ENCODE data around the gene LRRC72.
"Not testable (repeated sequence)": the region's sequence is repeated elsewhere in the genome, so short reads cannot be mapped to it uniquely, and the experiment has no call there.

LRRC72 gene

DNA sequence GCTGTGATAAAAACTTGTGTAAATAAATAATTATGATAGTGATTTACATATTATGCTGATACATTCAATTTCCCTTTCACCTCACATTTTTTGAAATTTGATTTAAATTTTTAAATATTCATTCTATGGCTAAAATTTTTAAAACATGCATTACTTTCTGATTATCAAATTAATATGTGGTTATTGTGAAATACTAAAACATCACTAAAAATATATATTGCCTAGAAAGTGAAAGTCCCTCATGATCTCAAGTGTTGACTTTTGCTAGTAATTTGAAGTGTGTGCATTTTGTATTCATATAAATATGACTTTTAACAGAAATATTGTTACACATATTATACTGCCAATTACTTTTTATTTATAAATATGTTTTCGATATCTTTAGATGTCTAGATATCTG, 3.1 kb downstream of the LRRC72 start:
- no peak for DNase-seq

- no peak for DNase-seq
Observed at GRCh38 chr7:16531707-16532106, 5.1 kb downstream of the LRRC72 start.

- peak; percentile 18 for DNase-seq
Observed at GRCh38 chr7:16532272-16532671, 5.6 kb downstream of the LRRC72 start.

DNA sequence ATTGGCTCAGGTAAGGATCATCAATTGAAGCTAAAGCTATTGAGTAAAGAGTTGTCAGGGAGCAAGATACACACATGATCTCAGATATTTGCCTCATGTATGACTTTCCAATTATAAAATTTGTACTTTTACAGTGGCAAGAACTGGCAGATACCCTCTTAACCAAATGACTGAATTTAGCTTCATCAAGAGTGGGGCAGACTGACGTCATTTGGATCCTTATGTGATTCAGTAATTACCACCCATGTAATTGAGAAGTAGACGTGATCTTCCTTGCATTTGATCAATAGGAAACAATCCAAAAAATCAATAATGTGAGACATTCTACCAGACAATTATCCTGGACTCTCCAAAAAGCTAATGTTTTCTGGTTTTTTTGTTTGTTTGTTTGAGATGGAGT, 8.9 kb downstream of the LRRC72 start:
- DNase-seq: no peak

GRCh38 chr7:16540559-16540958, 13.9 kb downstream of the LRRC72 start:
- DNase-seq: not testable (repeated sequence)

DNA sequence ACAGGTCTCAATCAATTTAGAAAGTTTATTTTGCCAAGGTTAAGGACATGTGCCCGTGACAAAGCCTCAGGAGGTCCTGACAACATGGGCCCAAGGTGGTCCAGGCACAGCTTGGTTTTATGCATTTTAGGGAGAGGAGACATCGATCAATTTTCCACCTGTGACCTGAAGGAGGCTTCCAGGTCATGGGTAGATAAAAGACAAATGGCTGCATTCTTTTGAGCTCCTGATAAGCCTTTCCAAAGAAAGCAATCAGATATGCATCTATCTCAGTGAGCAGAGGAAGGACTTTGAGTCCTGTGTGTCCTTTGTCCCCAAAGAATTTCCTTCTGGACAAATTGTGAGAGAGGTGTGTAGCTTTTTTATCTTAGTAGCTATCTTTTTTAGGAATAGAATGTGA, 15.8 kb downstream of the LRRC72 start:
- no peak for DNase-seq

- DNase-seq: no peak
Observed at GRCh38 chr7:16543456-16543855, 16.8 kb downstream of the LRRC72 start.

DNA sequence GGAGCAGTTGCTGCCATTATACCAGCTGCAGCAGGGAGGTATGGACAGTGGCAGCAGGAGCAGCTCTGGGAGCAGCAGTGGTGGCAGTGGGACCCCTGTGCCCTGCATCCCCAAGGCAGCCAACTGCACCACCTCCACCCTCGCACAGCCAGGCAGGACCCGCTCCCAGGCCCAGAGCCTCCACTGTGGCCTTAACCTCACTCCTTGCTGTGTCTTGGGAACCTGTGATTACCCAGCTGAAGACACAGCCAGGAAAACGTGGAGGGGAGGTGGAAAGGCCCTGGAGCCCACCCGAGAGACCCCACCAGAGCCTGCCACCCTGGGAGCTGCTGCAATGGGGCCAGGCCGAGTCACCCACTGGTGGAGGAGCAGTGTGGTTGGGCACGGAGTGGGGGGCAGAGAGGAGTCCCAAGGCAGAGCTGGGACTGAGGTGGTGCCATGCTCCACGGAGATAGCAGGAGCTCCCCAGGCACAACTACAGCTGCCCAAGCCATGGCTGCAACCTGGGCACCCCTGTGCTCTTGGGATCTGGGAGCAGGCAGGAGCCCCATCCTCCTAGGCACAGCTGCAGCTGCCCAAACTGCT, 20.4 kb downstream of the LRRC72 start:
- no peak for DNase-seq

- no peak for DNase-seq
Observed at GRCh38 chr7:16548428-16548827, 21.8 kb downstream of the LRRC72 start.

- no peak for DNase-seq
Observed at GRCh38 chr7:16550671-16551070, 24.0 kb downstream of the LRRC72 start.

GRCh38 chr7:16554518-16555236, 28.1 kb downstream of the LRRC72 start:
- no peak for DNase-seq

- no peak for DNase-seq
Observed at GRCh38 chr7:16556359-16556758, 29.7 kb downstream of the LRRC72 start.

DNA sequence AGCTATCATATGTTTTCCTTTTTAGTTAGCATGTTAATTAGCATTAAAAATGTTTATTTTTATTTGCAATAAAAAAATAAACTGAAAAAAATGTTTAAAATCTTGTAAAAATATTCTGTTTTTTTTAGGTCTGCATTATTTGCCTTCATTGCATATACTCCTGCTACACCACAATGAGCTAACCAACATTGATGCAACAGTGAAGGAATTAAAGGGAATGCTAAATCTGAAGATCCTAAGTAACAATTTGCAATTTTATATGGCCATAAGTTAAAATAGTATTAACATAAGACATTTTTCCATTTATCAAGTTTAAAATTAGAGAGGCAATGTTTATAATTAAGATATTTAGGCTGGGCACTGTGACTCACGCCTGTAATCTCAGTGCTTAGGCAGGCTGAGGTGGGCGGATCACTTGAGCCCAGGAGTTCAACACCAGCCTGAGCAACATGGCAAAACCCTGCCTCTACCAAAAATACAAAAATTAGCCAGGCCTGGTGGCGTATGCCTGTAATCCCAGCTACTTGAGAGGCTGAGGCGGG, 32.2 kb downstream of the LRRC72 start:
- DNase-seq: no peak

DNA sequence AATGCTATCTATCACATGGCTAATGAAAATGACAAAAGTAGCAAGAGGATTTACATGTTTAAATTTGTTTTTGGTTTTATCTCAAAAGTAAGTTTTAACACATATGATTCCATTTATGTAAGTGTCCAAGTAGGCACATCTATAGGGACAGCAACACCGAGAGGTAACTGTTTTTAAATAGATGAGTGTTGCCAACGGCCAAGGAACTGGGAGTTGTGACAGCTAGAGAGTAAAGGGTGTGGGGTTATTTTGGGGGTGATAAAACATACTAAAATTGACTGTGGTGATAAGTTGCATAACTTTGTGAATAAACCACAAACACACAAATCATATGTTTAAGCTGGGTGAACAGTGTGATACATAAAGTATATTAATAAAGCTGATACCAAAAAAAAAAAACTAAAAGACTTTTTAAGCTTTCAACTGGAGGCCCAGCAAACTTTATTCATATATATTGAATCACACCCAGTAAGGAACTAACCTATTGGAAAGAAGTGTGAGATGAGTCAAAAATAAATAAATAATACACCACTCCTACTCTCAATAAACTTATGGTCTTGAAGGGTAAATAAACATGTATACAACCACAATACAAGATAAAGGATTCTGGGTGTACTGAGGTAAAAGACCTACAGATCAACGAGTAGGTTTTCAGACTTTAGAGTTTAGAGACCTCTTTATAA, 33.0 kb downstream of the LRRC72 start:
- DNase-seq: no peak

GRCh38 chr7:16561943-16562342, 35.3 kb downstream of the LRRC72 start:
- no peak for DNase-seq

DNA sequence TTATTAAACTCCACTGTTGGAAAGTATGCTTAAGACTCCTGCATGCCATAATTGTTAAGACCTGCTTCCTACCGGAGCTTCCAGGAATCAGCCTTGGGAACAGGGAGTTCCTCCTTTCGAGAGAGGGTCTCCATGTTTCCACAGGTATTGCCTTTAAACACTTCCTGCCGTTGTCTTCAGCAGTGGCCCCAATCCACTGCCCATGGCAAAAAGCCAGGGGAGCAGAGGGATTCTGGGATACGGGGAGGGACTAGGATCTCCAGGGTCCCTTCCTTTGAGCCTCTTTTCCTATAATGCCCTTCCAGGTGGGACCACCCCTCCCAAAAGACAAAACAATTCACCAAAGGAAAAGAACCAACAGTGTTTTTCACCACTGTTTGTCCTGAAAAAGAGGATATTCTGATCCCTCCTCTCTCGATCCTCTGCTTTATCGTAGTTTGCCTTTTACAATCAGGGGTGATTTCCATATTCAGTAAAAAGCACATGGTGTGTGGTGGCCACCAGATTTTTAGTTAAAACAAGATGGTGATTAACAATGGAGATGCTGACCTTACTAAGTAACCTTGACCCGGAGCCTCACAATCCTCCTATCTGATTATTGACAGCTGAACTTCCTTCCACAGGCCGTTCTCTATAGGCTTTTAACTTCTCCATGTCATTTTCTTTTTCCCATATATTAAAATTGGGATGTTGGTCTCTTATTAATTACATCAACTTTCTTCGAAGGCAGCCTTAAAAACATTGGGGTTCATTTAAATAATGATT, 36.0 kb downstream of the LRRC72 start:
- peak; percentile 12 for DNase-seq

GRCh38 chr7:16563281-16564022, 36.8 kb downstream of the LRRC72 start:
- DNase-seq: no peak

DNA sequence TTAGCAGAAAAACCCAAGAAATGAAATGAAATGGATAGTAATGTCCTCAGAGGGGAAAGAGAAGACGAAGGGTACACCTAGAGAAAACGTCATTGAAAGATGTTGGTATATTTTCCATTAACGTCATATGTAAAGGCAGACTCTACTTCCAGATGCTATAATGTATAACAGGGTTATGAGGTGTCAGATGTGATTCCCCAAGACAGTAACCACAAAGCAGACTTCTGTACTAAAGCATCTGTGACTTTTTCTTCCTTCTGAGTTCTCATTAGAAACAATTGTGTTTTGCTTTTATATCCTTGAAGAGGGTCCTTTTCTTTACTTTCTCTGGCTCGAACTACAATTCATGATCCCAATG, 37.4 kb downstream of the LRRC72 start:
- no peak for DNase-seq

GRCh38 chr7:16564909-16565426, 38.3 kb downstream of the LRRC72 start:
- peak; percentile 76 for DNase-seq

DNA sequence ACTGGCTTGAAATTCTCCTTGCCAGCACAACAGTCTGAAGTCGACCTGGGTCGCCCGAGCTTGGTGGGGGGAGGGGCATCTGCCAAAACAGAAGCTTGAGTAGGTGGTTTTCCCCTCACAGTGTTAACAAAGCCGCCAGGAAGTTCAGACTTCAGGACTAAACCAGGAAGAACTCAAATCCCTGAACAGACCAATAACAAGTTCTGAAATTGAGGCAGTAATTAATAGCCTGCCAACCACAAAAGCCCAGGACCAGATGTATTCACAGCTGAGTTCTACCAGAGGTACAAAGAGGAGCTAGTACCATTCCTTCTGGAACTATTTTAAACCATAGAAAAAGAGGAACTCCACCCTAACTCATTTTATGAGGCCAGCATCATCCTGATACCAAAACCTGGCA, 45.3 kb downstream of the LRRC72 start:
- no peak for DNase-seq

- DNase-seq: peak; percentile 10
Observed at GRCh38 chr7:16579216-16579615, 52.6 kb downstream of the LRRC72 start.

- DNase-seq: no peak
Observed at GRCh38 chr7:16581286-16581685, 54.7 kb downstream of the LRRC72 start.
